NCI-H446 treated with DMSO at 0.1 percent for 48 hours (cell line): Measurements from ENCODE around the gene RND3.

Experiments
- DNase-seq: peaks from one replicate; lab custom pipeline; 2025; lab: John Stamatoyannopoulos, UW

The RND3 gene

DNA sequence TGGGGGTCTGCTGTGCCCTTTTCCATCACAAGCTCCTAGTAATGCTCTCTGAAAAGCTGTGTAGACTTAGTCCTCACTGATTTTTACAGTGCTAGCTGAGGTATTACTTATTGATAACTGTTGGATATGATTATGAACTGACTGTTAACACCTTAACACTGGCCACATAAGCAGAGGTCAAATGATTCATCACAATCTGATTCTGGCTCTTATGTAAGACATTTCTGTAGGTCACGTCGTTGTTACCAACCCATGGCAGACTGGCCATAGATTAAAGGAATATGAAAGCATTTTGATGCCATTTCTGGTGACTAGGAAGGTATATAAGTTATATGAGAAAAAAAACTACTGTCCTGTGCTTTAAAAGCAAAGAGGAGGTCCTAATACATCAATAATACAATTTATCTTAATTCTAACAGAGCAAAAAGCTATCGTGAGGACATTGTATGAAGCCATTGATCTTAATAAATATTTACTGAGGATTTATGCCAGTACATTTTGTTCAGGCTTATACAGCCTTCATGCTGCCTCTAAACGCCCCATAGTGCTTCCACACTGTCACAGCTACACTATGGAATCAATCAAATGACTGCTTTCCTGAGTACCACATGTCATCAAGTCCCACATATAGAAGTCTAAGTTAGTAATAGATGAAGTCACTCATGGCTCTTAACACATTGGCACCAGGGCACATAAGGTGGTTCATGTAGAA lies 6.9 kb upstream of the RND3 start:
- no peak for DNase-seq

DNA sequence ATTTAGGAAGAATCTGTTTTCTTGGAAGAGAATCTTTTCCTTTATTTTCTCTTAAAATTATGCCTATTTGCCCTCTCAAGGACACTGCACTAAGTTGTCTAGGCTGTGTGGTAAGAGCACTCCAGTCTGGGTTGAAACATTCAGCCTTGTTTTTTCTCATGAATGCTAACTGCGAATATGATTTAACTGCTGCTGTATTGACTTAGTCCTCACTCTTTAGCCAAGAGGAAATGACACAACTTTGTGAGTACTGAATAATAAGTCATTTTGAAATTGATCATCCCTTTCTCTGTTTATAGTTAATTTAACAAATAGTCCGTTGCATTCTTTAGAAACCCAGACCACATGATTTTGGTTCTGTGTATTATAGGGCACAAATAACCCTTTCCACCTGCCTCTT lies 4.5 kb upstream of the RND3 start:
- no peak for DNase-seq

DNA sequence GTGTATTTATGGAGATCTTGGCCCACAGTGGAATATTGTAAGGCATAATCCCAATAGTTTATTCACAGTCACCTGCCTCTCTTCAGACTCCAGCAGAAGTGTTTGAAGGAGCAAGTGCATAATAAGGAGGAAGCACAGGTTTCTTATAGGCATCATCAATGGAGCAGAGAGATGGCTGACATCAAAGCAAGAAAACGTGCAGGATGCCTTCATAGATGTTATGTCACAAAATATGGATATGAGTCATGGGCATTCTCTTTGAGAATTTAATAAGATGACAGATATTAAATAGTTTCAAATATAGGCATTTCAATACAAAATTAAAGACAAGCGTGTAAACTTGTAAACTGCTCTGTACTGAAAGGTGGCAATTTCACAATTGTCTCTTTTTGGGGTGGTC lies 4.0 kb upstream of the RND3 start:
- DNase-seq, result no peak

DNA sequence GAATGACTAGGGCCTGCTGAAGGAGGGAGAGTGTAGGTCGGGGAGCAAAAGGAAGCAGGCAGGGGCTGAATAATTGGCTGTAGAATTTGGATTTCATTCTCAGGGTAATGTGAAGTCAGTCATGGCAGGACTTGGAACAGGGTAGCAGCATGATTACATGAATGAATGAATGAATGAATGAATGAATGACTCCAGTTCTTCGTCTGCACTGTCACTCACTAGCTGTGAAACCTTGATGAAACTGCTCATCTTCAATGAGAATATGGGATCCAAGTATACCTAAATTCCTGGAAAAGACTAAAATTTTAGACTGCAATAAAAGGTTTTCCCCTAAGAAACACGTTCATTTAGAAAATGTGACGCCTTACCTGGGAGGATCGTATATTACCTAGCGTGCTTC lies 3.0 kb upstream of the RND3 start:
- no peak for DNase-seq

DNA sequence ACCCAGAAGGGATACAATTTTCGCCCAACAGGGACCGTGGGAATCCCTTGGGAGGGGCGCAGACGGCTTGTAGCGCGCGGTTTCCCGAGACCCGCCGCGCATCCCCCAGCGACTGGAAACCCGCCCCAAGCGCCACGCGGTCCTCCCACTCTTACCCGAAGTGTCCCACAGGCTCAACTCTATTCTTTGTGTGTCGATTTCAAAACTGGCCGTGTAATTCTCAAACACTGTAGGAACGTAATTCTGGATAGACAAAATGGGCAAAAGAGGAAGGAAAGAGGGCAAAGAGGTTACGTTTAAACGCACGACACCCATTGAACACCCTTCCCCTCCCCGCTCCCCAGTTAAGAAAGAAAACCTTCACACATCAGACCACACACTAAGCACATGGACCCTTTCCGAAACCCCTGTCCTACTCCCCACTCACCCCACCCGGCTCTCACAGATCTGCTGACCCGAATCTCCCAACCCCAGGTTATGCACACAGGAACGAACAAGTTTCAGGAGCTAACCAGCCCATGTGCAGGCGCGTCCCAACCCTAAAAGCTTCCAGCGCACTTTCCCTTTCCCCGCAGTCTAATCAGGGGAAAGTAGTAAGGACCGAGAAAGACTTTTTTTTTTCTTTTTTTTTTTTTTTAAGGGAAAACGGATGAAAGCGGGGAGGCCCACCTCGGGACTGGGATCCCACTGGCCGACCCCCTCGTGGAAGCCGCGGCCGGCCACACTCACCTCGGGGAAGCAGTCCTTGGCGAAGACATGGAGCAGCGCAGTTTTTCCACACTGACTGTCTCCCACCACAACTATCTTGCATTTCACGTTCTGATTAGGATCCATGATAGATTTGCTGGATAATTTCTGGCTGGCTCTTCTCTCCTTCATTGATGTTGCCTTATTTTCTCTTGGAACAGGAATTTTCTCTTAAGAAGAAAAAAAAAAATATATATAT lies 655 bp downstream of the RND3 start:
- no peak for DNase-seq

DNA sequence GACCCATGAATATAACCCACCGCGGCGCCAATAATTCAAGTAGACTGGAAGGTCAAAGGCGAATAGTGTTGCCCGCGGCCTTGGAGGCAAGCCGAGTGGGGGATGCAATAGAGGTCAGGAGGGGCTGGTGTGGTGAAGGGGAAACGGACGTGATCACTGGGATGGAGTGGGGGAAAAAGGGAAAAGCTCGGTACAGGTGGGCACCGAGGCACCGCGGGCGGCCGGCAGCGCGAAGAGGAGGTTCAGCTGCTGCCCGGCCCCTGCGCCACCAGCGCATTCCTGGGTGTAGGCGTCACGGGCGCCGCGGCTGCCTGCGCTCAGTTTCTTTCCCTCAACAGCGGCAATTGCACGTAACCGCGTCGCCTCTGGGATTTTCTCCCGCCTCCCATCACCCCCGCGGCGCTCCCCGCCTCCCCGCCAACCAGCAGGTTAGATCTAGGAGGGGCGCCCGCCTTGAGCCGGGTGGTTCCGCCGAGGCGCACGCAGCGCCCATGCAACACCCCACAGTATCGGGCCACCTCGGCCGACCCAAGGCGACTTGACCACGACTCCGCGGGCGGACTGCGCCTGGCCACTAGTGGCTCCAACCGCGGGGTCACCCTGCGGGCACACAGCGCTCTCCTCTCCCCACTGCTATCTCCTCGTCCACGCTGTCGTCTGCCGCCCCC lies 1.5 kb downstream of the RND3 start:
- DNase-seq, result peak; percentile 26

DNA sequence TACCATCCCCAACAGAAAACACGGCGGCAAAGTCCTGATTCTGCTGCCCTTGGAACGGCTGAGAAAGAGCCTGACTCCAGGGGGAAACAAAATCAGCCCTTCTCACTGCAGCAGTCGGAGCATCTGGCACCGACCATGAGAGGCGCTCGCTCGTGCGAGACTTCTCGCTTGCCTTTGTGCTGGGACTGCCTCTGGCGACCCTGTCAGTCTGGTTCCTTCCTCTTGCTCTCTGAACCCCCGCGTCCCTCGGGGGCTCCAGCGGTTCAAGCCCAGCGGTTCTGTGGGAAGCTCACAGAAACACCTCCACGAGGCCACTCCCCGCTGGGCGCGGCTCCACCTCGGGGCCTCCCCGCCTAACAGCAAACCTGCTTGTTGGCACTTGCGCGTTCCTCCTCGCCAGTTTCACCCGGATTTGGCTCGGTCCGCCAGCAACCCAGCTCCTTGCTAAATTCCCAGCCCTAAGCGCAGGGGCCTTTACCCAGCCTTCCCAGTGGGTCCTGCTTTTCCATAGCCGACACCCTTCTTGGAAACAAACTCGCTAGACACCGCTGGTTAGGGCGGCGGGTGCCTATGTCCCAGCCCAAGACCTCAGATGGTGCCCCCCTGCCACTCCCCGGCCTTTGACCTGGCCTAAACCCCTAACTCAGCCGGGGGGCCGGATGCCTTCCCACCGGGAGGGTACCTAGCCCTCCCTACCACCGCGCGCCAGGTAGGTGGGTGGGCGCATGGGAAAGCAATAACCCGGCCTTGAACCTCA lies 2.2 kb downstream of the RND3 start:
- DNase-seq, result peak; percentile 69

DNA sequence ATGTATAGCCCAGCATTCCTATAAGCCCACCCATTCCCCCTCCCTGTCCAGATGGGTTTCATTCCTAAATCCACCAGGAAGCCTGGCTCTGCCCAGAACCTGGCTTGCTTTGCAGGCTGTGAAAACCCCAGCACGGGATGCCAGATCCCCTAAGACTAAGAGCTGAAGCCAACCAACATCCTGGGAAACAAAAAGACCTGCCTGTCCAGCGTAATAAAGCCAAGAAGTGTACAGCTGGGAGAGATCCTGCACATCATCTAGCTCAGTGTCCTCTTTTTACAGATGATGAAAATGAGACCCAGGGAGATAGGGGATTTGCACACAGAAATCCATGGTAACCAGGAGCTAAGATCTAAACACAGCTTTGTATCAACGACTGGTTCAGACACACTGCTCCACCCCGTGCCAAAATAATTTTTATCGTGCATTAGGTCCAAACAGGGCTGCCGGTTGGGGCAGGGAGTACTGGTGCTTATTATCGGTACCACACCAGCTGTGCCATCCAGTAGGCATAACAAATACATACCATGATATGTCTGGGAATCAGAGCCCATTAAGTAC lies 2.9 kb downstream of the RND3 start:
- no peak for DNase-seq

DNA sequence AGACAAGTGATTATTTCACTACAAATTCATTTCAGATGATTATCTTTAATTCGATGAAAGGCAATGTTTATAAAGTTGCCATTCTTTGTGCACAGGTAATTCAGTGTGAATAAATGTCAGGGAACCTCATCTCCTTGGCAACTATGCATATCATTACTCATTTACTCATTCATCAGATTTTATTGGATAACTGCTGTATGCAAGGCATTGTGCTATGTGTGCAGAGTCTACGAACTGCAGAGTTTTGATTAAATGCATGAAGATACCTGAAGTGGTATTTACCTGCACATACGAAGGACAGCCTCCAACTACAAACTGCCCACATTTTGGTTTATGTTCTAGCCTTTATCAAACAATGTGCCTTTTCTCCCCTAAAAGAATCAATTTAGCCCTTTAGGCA lies 3.5 kb downstream of the RND3 start:
- no peak for DNase-seq

DNA sequence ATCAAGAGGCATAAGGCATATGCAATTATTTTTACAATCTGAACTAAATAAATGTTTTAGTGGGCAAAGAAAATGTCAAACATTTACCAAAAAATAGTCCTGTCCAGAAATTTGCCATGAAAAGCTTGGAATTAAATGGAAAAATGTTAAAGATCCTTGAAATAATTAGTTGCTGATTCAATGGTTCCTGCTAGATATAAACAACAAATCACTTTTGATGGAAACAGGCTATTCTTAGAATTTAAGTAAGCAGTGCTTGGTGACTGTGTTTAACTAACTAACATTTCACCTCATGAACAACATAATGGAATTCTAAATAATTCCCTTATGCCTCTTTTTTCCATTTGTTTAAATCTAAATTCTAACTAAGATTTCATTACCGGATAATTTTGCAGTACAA lies 3.9 kb downstream of the RND3 start:
- DNase-seq, result no peak

DNA sequence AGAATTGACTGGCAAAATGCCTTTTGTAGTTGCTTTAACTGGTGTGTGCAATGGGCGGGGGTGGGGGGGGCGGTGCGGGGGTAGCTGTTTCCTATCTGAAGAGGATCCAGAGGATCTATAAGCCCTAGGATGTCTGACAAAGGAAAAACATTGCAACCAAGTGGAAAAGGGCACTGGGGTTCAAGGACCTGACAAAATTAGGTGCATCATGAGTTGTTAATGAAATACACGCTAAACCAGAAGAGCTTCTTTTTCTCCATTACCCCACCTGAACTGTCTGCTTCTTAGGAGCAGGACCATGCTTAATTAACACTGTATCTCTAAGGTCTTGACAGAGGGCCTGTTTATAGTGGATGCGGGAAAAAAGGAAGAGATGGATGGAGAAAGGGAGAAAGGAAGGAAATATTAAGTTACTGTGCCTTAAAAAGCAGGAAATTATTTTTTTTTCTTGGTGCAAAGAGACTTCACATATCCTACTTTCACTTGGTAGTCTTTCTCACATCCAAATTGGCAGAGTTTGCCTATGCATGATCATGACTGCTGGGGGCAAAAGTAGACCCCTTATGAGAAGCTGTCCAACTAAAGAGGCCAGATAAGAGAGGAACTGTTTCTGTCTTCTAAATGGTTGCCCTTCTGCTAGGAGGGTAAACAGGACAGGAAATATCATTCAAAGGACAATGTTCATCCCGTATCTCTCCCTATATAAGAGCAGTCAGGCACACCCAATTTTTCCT lies 4.6 kb downstream of the RND3 start:
- no peak for DNase-seq

DNA sequence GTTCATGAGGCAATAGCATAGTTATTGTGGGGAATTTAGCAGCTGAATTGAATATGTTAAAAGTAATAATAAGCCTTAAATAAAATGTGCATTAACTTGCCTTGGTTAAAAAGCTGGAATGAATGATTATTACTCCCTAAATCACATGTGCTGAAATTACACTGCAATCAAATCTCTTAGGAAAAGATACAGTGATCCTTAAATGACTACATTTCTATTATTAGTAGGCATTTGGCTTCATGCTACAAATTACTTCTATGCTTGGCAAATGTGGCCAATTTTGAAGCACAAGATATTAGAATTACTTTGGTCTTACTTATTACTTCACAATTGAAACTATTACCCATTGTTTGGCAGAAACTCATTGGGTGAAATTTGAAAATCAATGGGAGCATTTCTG lies 5.4 kb downstream of the RND3 start:
- DNase-seq, result no peak

DNA sequence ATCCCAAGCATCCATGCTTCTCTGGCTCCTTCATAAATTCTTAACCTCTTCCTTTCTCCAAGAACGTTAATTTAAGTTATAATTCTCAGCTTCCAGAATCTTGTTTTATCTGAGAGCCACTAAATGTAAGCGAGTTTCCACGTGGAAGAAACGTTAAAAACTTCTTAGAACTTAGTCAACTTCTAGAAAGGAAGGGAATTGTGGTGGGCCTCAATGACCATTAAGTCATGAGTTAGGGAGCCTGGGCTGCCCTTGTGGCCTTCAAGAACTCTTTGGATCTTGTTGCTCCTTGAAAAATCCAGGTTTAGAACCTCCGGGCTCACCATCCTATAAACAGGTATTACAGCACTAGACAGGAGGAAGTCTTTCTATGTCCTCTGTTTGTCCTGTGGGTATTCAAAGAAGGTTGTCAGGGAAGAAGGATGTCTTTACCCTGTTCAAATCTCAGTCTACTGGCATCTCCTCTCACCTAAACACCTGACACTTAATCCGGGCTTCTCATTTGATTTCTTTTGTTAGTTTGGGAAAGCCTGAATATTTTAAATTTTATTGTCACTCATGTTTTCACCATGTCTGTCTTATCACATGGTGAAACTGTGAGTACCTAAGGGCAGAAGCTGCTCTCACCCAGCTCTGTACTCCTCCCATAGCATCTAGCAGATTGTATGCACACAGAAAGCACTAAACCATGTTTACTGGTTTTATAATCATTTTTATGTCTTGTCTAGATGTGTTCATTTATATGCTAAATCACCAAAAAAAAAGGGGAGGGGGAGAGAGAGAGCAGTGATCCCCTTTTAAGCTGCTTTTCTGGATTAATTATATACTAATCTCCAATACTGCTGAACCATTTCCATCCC lies 6.3 kb downstream of the RND3 start:
- DNase-seq, result no peak

DNA sequence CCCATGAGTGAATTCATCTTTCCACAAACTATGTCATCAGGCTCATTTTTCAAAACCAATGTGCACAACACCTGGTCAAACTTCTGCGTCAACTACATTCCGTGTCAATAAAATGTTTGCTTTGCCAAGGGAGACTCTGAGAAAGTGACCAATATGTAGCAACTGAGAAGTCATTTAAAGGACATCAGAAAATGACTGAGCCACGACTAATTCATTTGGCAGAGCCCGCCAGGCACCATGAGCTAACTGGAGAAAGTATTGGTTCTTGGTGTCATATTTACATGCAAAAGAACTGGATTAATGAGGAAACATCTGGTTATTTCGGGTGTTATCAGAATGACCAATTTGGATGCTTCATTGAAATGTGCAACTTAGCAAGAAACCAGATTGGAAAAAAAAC lies 7.2 kb downstream of the RND3 start:
- DNase-seq, result peak; percentile 7

DNA sequence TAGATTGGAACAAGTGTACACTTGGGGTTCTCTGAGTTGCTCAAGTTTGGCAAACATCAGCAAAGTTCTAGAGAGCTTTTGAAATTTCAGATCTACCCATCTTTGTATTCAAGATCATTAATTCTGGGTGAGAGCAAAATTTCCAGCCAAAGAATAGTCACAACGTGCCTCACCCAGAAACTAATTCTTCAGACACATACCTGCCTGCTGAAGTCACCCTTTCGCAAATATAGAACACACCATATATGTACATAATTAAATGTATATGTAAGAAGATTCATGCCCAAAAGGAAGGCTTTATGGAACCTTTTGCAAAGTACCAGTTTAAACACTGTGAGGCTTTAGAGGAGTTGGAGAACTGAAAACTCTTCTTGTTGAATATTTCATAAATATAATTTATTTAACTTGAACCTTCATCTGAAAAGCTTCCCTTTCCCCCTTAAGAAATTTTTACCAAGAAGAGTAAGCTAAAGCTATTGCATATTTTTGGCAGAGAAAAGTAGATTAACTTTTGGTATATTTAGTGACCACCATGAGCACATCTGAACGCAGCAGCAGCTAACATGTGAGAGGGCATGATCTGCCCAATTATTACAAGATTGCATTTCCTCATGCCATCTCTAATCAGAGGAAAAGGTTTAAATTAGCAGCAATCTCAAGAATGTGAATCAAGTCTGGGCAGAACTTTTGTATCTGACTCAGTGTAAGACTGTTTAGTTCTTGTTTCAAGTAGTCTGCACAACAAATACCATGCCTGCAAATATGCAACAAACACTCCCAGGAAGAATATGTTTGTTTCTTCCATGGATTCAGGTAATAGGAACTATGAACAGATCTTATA lies 8.2 kb downstream of the RND3 start:
- DNase-seq, result no peak

DNA sequence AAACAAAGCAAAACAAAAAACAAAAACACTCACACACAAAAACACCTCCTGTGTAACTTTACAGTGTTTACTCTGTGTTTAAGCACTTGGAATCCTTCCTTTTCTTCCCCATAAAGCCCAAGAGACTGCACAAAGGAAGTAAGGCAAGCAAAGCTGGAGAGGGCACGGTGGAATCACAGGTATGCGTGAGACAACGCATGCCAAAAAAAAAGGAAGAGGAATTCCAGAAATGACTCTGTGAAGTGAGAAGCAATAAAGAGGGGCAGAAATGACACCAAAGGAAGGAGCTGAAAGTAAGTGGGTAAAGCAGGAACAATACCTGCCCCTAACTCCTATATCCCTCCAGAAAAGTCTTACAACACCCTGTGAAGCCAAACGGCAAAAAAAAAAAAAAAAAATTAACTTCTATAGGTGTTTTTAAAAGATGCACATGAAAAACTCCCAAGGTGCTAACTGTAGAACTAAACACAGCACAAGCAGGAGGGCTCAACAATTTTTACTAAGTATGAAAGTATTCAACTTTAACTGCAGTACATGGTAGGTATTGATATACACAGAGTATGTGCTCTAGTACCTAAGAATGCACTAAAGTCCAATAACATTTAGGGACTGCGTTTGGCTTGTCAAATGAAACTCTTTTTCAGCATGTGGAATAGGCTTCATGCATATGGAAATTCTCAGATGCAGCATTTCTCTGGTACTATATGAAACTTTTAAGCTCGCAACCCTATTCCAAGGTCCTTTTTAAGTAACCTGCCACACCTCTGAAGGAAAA lies 9.1 kb downstream of the RND3 start:
- no peak for DNase-seq

DNA sequence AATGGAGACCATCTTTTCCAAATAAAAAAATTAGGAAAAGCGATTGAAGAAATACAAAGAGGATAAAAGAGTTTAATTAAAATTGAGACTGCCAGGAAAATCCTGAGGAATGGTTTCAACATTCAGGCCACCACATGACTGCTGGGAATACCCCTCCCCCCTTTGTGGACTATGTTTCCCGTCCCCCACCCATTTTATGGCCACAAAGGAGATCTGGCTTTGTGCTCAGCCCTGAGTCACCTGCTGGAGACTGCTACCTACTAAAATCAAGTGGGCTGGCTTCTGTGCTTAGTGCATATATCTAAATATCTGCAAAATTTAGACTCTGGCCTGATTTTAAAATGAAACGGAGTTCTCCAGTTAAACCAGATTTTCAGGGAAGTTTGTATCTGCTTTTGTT lies 10.1 kb downstream of the RND3 start:
- no peak for DNase-seq

DNA sequence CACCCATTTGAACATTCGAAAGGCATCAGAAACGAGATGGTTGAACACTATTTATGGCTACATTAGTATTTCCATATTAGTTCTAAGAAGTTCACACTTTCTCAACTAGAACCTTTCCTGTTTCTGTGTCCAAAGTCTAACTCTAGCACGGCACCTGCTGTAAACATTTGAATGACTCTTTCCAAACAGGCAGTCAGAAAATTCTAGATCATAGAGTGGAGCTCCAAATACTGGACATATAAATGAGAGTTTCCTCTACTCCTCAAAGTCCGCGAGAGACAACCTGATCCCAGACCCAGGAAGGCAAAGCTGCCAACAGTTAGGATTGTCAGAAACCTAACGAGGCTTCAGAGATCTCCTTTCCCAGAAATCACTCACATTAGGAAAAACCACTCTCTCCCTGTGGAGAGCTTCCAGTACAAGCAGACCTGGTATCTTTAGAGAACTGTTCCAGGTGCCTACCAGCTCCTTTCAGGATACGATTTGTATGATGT lies 10.6 kb downstream of the RND3 start:
- DNase-seq, result no peak
